GM12801 (cell line): Measurements from ENCODE around the gene BDKRB2.

Experiments used
- TF ChIP-seq, protein P1 (sequence below): IDR thresholded peaks from one replicate; pipeline ENCODE4 v1.5.1; 2011; ENCODE audit warnings: control low read depth; ENCODE audit not compliant: insufficient read length; ENCODE audit errors: extremely low read depth

Gene BDKRB2

DNA sequence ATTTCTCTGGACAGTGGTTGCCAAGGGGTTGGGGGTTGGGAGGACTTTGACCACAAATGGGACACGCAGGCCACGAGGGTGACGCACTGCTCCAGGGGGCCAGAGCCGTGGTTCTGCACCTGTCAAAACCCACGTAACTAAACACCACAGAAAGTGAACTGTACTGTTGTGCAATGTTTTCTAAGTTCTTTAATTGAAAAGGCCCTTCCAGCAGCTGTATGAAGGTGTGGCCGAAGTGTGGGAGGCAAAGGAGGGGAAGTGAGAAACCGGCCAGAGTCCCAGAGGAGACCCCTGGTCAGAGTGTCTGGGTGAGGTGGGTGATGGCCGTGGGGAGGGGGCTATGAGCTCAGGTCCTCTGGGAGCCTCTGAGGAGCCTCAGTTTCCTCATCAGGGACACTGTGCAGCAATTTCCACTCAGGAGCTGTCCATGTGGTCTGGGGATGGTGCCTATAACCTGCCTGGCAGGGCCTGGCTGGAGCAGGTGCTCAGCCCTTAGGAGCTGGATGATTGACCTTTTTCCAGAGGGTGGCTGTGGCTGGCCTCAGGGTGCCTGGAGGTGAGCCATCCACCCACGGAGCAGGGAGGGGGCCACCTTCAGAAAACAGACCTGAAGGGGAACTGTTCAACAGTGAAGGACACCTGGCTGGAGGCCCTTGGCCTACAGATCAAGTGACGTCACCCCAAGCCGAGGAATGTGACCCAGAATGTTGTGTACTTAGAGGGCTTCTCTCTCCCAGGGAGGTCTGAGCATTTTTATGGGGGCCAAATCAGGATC is 9.8 kb upstream of the BDKRB2 start:
- TF ChIP-seq, protein P1, sequence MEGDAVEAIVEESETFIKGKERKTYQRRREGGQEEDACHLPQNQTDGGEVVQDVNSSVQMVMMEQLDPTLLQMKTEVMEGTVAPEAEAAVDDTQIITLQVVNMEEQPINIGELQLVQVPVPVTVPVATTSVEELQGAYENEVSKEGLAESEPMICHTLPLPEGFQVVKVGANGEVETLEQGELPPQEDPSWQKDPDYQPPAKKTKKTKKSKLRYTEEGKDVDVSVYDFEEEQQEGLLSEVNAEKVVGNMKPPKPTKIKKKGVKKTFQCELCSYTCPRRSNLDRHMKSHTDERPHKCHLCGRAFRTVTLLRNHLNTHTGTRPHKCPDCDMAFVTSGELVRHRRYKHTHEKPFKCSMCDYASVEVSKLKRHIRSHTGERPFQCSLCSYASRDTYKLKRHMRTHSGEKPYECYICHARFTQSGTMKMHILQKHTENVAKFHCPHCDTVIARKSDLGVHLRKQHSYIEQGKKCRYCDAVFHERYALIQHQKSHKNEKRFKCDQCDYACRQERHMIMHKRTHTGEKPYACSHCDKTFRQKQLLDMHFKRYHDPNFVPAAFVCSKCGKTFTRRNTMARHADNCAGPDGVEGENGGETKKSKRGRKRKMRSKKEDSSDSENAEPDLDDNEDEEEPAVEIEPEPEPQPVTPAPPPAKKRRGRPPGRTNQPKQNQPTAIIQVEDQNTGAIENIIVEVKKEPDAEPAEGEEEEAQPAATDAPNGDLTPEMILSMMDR, result no peak

DNA sequence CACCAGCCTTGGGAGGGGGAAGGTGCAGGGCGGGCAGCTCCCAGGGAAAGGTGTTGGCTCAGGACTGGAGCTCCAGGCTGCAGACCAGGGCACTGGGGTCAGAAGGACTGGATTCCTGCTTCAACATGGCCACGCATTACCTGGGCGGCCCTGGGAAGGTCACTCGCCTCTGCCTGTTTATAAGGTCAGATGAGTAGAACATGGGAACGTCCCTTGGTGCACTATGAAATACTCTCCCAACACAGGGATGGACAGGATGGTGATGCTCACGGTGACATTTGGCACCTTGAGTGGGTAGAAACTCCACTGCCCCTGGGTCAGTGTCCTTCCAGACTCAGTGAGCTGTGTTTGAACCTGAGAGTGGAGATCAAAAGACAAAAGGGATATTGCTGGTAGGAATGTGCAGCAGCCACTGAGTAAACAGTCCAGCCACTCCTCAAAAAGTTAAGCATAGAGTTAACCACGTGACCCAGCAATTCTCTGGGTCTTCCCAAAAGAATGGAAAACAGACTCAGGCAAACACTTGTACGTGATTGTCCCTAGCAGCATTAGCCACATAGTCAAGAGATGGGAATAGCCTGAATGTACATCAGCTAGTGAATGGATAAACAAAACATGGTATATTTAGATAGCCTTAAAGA is 9.1 kb upstream of the BDKRB2 start:
- TF ChIP-seq, protein P1, result no peak

DNA sequence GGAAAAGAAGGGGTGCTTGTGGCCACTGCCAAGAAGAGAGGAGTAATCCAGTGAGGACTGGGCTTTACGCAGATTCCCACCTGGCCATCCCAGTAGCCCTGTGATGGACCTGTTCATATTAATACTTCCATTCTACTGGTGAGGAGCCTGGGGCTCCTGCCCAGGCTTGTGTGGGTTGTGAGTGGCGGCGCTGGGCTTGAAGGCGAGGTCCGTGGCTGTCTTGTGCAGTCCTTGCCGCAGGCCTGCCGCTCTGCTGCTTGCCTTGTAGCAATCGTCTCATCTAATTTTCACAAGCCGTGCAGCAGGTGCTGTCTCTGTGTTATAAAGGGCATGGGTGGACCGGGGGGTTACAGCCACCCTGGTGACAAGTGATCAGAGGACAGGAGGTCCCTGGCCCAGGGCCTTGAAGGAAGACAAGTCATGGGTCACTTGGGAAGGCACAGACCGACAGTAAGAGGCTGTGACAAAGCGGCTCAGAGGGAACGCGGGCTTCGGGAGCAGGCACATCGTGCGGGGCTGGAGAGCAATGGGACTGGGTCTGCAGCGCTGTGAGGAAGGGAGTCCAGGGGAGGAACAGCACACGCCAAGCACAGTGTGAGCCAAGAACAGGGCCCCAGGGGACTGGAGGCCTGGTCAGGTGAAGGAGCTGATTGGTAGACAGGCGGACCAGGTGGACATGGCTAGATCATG is 7.3 kb upstream of the BDKRB2 start:
- TF ChIP-seq, protein P1, result no peak

DNA sequence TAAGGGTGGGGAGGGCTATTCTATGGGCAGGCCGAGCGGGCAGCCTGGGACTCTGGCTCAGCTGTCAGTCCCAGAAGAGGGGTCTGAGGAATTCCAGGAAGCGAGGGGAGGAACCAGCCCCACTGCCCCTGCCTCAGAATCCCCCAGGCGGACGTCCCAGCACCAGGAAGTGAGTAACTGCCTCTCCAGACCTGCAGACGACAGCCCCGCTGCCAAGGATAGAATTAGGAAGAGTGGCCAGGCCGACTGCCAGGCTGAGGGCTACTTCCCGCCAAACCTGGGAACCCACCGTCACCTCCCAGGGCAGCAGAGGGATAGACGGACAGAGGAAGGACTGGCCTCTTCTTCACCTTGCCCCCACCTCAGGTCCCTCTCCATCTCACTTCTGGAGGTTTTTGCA is 6.7 kb upstream of the BDKRB2 start:
- TF ChIP-seq, protein P1, result no peak

DNA sequence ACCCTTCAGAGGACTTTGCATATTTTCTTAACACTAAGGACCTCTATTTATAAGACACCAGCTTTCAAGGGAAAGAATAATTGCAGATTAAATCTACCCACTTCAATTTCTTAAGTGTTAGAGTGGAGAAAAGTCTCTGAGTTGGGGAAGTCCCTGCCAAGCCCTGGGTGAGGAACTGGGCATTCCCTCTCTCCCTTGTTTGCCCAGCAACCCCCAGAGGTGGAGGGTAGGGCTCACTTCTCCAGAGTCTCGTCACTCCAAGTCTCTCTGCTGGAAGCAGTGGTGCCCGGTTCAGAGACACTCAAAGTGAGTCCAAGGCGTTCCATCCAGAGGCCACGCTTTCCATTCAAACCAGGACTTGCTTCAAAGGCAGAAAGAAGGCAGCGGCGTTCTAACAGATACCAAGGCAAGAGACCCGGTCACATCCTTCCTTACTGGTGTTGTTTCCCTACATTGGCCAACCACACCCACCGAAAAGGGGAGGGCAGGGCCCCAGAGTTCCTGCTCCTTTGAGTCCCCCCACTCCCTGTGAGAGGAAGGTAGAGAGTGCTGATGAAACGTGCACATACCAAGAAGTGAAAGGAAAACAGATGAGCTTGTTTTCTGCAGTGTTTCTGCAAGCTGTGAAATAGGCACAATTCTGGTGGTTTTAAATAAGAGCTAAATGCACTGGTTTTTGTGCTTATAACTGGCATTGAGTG is 6.1 kb upstream of the BDKRB2 start:
- TF ChIP-seq, protein P1, result no peak

DNA sequence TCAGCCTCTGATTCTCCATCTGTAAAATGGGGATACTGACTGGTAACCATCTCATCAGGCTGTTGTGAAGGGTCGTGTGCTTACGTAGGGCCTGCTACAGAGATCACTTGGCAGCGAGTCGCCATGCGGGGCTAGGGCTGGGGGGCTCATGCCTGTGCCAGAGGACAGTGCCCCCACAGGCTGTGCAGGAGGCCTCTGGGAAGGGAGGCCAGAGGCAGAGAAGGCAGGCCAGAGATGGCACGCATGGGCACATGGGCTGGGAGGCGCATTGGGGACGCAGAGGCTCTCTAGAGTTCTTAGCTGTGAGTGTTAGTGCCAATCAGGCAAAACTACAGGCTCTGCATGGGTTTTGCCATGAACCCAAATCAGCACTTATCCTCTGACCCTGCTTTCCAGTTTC is 3.5 kb upstream of the BDKRB2 start:
- TF ChIP-seq, protein P1, result no peak

DNA sequence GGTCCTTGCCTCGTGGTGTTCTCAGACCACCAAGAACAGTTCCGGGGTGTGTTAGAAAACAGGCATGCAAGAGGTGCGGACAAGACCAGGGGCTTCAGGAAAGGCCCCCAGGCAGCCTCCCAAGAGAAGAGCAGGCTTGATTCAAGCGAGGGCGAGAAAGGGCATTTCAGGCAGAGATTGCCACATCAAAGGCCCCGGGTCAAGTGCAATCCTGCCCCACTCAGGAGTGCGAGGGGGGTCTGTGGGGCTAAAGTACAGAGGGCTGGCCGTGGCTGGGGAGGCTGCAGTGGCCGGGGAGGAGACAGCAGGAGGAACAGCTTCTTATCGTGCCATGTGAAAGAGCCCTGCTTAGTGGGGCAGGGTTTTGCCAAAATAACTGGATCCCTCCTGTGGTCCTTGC is 2.7 kb upstream of the BDKRB2 start:
- TF ChIP-seq, protein P1, result no peak
